ENCODE measurements around the gene SCARB1. TPM values are rescaled to one million over a fixed set of nuclear protein-coding genes. Genes with fewer than 3 reads are reported as not detected.

The SCARB1 gene
- total and polyA plus RNA-seq, 2 of the 13 experiments (the other 11 are each of a cell fraction or from before 2014, with no cell fraction given), result 63.4 to 160 TPM

DNA sequence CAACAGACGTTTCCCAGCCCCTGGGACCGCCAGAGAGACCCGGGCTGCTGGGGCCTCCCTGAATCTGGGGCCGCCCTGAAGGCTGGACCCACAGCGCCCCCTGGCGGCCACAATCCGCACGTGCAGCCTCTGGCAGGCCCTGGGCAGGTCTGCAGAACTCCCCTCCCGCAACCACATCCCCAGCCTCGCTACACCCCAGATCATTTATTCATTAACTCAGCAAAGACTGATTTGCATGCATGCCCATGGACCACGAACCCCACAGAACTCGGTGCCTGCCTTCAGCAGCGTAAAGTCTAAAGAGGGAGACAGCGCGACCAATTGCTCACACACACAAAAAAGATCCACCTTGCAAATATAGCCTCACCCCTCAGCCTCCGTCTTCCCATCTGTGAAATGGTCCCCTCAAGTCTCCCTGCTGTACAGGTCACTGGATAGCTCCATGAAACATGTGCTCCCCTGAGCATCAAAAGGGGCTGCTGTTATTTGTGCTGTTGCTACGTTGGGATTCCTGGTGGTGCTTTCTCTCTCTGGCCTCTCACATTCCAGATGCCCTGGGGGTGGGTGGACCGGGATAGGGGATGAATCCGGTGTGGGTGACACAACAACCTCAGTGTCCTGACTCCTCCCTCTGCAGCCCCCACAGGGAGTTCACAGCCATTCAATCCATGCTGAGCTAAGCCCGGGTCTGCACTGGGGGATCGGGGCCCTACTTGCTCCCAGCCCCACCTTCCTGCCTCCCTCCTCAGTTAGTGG, 96.4 kb downstream of the SCARB1 start (continued):
- TF ChIP-seq, protein P1, sequence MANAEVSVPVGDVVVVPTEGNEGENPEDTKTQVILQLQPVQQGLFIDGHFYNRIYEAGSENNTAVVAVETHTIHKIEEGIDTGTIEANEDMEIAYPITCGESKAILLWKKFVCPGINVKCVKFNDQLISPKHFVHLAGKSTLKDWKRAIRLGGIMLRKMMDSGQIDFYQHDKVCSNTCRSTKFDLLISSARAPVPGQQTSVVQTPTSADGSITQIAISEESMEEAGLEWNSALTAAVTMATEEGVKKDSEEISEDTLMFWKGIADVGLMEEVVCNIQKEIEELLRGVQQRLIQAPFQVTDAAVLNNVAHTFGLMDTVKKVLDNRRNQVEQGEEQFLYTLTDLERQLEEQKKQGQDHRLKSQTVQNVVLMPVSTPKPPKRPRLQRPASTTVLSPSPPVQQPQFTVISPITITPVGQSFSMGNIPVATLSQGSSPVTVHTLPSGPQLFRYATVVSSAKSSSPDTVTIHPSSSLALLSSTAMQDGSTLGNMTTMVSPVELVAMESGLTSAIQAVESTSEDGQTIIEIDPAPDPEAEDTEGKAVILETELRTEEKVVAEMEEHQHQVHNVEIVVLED (CRISPR knock-in tag; IDR thresholded peaks at IDR 0.05; ENCODE audit: borderline replicate concordance), result no peak
- no peak for TF ChIP-seq HOXA5 (CRISPR knock-in tag; IDR thresholded peaks at IDR 0.05)
- TF ChIP-seq, protein P2, sequence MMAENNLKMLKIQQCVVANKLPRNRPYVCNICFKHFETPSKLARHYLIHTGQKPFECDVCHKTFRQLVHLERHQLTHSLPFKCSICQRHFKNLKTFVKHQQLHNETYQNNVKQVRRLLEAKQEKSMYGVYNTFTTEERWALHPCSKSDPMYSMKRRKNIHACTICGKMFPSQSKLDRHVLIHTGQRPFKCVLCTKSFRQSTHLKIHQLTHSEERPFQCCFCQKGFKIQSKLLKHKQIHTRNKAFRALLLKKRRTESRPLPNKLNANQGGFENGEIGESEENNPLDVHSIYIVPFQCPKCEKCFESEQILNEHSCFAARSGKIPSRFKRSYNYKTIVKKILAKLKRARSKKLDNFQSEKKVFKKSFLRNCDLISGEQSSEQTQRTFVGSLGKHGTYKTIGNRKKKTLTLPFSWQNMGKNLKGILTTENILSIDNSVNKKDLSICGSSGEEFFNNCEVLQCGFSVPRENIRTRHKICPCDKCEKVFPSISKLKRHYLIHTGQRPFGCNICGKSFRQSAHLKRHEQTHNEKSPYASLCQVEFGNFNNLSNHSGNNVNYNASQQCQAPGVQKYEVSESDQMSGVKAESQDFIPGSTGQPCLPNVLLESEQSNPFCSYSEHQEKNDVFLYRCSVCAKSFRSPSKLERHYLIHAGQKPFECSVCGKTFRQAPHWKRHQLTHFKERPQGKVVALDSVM (CRISPR knock-in tag; IDR thresholded peaks at IDR 0.05), result no peak
- TF ChIP-seq ZNF792 (CRISPR knock-in tag; IDR thresholded peaks at IDR 0.05), result no peak
- TF ChIP-seq SMC3 (IDR thresholded peaks at IDR 0.05; ENCODE audit: low read length), result peak; percentile 54; the same call in 1 of the 2 replicates
- TF ChIP-seq MIER2 (CRISPR knock-in tag; IDR thresholded peaks at IDR 0.05), result no peak
- TF ChIP-seq, protein P3, sequence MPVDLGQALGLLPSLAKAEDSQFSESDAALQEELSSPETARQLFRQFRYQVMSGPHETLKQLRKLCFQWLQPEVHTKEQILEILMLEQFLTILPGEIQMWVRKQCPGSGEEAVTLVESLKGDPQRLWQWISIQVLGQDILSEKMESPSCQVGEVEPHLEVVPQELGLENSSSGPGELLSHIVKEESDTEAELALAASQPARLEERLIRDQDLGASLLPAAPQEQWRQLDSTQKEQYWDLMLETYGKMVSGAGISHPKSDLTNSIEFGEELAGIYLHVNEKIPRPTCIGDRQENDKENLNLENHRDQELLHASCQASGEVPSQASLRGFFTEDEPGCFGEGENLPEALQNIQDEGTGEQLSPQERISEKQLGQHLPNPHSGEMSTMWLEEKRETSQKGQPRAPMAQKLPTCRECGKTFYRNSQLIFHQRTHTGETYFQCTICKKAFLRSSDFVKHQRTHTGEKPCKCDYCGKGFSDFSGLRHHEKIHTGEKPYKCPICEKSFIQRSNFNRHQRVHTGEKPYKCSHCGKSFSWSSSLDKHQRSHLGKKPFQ (CRISPR knock-in tag; IDR thresholded peaks at IDR 0.05; ENCODE audit: insufficient replicate concordance), result no peak
- TF ChIP-seq ZNF337 (CRISPR knock-in tag; IDR thresholded peaks at IDR 0.05; ENCODE audit: borderline replicate concordance, low read depth), result no peak
- no peak for TF ChIP-seq SETDB1 (CRISPR knock-in tag; IDR thresholded peaks at IDR 0.05; ENCODE audit: borderline replicate concordance)
- TF ChIP-seq NFIB (CRISPR knock-in tag; IDR thresholded peaks at IDR 0.05; ENCODE audit: borderline replicate concordance), result no peak
- TF ChIP-seq FIP1L1 (IDR thresholded peaks at IDR 0.05; ENCODE audit: borderline replicate concordance, insufficient read depth, low read depth, low read length), result no peak
- no peak for TF ChIP-seq ZNF839 (CRISPR knock-in tag; IDR thresholded peaks at IDR 0.05; ENCODE audit: borderline replicate concordance)
- TF ChIP-seq ZNF564 (CRISPR knock-in tag; IDR thresholded peaks at IDR 0.05), result no peak
- no peak for TF ChIP-seq ZNF3 (CRISPR knock-in tag; IDR thresholded peaks at IDR 0.05)
- TF ChIP-seq, protein P4, sequence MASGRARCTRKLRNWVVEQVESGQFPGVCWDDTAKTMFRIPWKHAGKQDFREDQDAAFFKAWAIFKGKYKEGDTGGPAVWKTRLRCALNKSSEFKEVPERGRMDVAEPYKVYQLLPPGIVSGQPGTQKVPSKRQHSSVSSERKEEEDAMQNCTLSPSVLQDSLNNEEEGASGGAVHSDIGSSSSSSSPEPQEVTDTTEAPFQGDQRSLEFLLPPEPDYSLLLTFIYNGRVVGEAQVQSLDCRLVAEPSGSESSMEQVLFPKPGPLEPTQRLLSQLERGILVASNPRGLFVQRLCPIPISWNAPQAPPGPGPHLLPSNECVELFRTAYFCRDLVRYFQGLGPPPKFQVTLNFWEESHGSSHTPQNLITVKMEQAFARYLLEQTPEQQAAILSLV (CRISPR knock-in tag; IDR thresholded peaks at IDR 0.05; ENCODE audit: borderline replicate concordance), result no peak
- TF ChIP-seq XRCC5 (optimal IDR thresholded peaks at IDR 0.05; ENCODE audit: low read length), result peak; percentile 78
- no peak for TF ChIP-seq ZNF510 (CRISPR knock-in tag; IDR thresholded peaks at IDR 0.05; ENCODE audit: low read depth)
- TF ChIP-seq, protein P5, sequence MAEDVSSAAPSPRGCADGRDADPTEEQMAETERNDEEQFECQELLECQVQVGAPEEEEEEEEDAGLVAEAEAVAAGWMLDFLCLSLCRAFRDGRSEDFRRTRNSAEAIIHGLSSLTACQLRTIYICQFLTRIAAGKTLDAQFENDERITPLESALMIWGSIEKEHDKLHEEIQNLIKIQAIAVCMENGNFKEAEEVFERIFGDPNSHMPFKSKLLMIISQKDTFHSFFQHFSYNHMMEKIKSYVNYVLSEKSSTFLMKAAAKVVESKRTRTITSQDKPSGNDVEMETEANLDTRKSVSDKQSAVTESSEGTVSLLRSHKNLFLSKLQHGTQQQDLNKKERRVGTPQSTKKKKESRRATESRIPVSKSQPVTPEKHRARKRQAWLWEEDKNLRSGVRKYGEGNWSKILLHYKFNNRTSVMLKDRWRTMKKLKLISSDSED (CRISPR knock-in tag; IDR thresholded peaks at IDR 0.05), result no peak
- TF ChIP-seq NCOA5 (CRISPR knock-in tag; IDR thresholded peaks at IDR 0.05), result no peak
- TF ChIP-seq, protein P6, sequence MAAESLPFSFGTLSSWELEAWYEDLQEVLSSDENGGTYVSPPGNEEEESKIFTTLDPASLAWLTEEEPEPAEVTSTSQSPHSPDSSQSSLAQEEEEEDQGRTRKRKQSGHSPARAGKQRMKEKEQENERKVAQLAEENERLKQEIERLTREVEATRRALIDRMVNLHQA (CRISPR knock-in tag; IDR thresholded peaks at IDR 0.05), result no peak
- TF ChIP-seq RNF2 (conservative IDR thresholded peaks at IDR 0.05; ENCODE audit: low read depth), result no peak
- no peak for TF ChIP-seq ZNF577 (CRISPR knock-in tag; IDR thresholded peaks at IDR 0.05; ENCODE audit: borderline replicate concordance, low read depth)
